Endothelial cell of umbilical vein (primary cell): ENCODE measurements around the gene MDGA2. TPM values are rescaled to one million over a fixed set of nuclear protein-coding genes. Genes with fewer than 3 reads are reported as not detected.

Experiments used
- BruUV-seq: library from RNA; stranded (reverse); fragments of 400-500 nt; replicated peaks from 2 replicates; lab custom pipeline; 2021; lab: Mats Ljungman, UMichigan
- CTCF ChIA-PET: fragments of 300-600, 350-600 bp; sonication (Branson Sonifier 250); formaldehyde crosslinking; loops from one replicate; lab custom pipeline; 2021; ENCODE audit warnings: antibody characterized with exemption, inconsistent platforms; lab: Charles Lee
- POLR2A ChIA-PET: fragments of 300-600, 350-600 bp; sonication (Branson Sonifier 250); formaldehyde crosslinking; loops from one replicate; lab custom pipeline; 2021; ENCODE audit warnings: antibody characterized with exemption, inconsistent platforms; lab: Charles Lee
- DNase-seq: peaks from one replicate; pipeline ENCODE4 v3.0.0-alpha.2; 2011; ENCODE audit warnings: low read depth, low spot score
- FAIRE-seq: peaks from 2 replicates; lab custom pipeline; 2011; peaks lifted over from hg19 to GRCh38; lab: Jason Lieb, UNC
- H2AFZ ChIP-seq: 2 replicates; pipeline ENCODE4 v1.6.0; 2012; ENCODE audit warnings: low read depth, low read length, control low read depth, inconsistent platforms
- H3K27ac ChIP-seq: 2 replicates; pipeline ENCODE4 v1.5.1; 2011; ENCODE audit warnings: low read depth, mild to moderate bottlenecking, control low read depth, low read length, moderate library complexity; ENCODE audit not compliant: insufficient read depth
- H3K27me3 ChIP-seq, 2 experiments: 2 replicates each; pipeline versions ENCODE4 v1.6.0 to v1.6.1; 2011; ENCODE audit warnings: low read length in 2 of 2, mixed read lengths in 1 of 2; ENCODE audit not compliant: control insufficient read depth in 2 of 2, insufficient read depth in 2 of 2
- H3K36me3 ChIP-seq, 2 experiments: 2 replicates in 1 of 2; 3 replicates in 1 of 2; pipeline ENCODE4 v1.5.1; 2011; ENCODE audit warnings: low read length in 2 of 2, mild to moderate bottlenecking in 1 of 2, moderate library complexity in 1 of 2; ENCODE audit not compliant: control insufficient read depth in 2 of 2, insufficient read depth in 2 of 2; ENCODE audit errors: extremely low read depth in 1 of 2
- H3K4me1 ChIP-seq: 3 replicates; pipeline ENCODE4 v1.5.1; 2011; ENCODE audit warnings: mild to moderate bottlenecking, low read length; ENCODE audit not compliant: control insufficient read depth, insufficient read depth; ENCODE audit errors: extremely low read depth
- H3K4me2 ChIP-seq: 2 replicates; pipeline ENCODE4 v1.6.1; 2011; ENCODE audit warnings: low read length, control low read depth, mixed read lengths; ENCODE audit not compliant: insufficient read depth
- H3K4me3 ChIP-seq, 3 experiments: fragments of 200-600 bp in 1 of 3; sonication (generic), shearing (Covaris generic) in 1 of 3; replicated peaks in 1 of 3; 2 replicates each; pipeline ENCODE4 v1.5.1; 2011 to 2016; ENCODE audit warnings: control low read depth in 3 of 3, low read length in 3 of 3, mild to moderate bottlenecking in 2 of 3, inconsistent platforms in 1 of 3, low read depth in 1 of 3, moderate library complexity in 1 of 3; ENCODE audit not compliant: insufficient read depth in 1 of 3
- H3K79me2 ChIP-seq: 2 replicates; pipeline ENCODE4 v1.6.0; 2012; ENCODE audit warnings: low read length, inconsistent platforms; ENCODE audit not compliant: control insufficient read depth, insufficient read depth
- H3K9ac ChIP-seq: replicated peaks from 2 replicates; pipeline ENCODE3; 2011; ENCODE audit warnings: low read length, control low read depth; ENCODE audit not compliant: insufficient read depth; ENCODE audit errors: extremely low read depth
- H3K9me1 ChIP-seq: replicated peaks from 3 replicates; pipeline ENCODE4 v1.6.0; 2011; ENCODE audit warnings: mild to moderate bottlenecking, low read length; ENCODE audit not compliant: control insufficient read depth, insufficient read depth; ENCODE audit errors: extremely low read depth
- H3K9me3 ChIP-seq: replicated peaks from 2 replicates; pipeline ENCODE4 v1.5.1; 2012; ENCODE audit warnings: low read length, inconsistent platforms; ENCODE audit not compliant: control insufficient read depth, insufficient read depth
- H4K20me1 ChIP-seq: replicated peaks from 2 replicates; pipeline ENCODE3; 2011; ENCODE audit warnings: mild to moderate bottlenecking, low read length; ENCODE audit not compliant: control insufficient read depth, insufficient read depth; ENCODE audit errors: extremely low read depth
- CTCF ChIP-seq, 2 donors: IDR thresholded peaks; 1 replicate in 1 of 2; 2 replicates in 1 of 2; pipeline ENCODE4 v1.5.1; 2011; ENCODE audit warnings: low read length in 2 of 2, mild to moderate bottlenecking in 2 of 2, moderate library complexity in 2 of 2, control low read depth in 1 of 2, inconsistent platforms in 1 of 2, low read depth in 1 of 2; ENCODE audit not compliant: insufficient read depth in 1 of 2; ENCODE audit errors: extremely low read depth in 1 of 2
- EZH2 ChIP-seq: IDR thresholded peaks from 2 replicates; pipeline ENCODE4 v1.6.1; 2012; ENCODE audit warnings: borderline replicate concordance, low read depth, mild to moderate bottlenecking, moderate library complexity, low read length, inconsistent platforms; ENCODE audit not compliant: severe bottlenecking
- FOS ChIP-seq: IDR thresholded peaks from 2 replicates; pipeline ENCODE4 v1.6.1; 2011; ENCODE audit warnings: mild to moderate bottlenecking, low read length, moderate library complexity, borderline replicate concordance; ENCODE audit not compliant: insufficient read depth
- GATA2 ChIP-seq: IDR thresholded peaks from 2 replicates; pipeline ENCODE4 v1.7.0; 2011; ENCODE audit warnings: low read depth, mild to moderate bottlenecking, moderate library complexity, mixed read lengths, low read length; ENCODE audit not compliant: insufficient read length, insufficient read depth
- JUN ChIP-seq: IDR thresholded peaks from 2 replicates; pipeline ENCODE4 v1.6.1; 2011; ENCODE audit warnings: borderline replicate concordance, low read depth; ENCODE audit not compliant: insufficient read length, insufficient read depth
- MAX ChIP-seq: IDR thresholded peaks from 2 replicates; pipeline ENCODE4 v1.6.1; 2011; ENCODE audit not compliant: insufficient read depth, insufficient read length
- MYC ChIP-seq: IDR thresholded peaks from one replicate; pipeline ENCODE4 v1.6.1; 2011; ENCODE audit warnings: mild to moderate bottlenecking, low read depth, low read length
- POLR2A ChIP-seq: IDR thresholded peaks from 2 replicates; pipeline ENCODE4 v1.6.1; 2012; ENCODE audit warnings: low read depth, mild to moderate bottlenecking, control low read depth, low read length
- POLR2AphosphoS5 ChIP-seq: IDR thresholded peaks from 2 replicates; pipeline ENCODE4 v1.6.1; 2012; ENCODE audit warnings: low read depth, mild to moderate bottlenecking, control low read depth, low read length, moderate library complexity; ENCODE audit not compliant: insufficient read depth
- dilution Hi-C: fragments of 300-500 bp; cut with MboI; formaldehyde crosslinking; loops from one replicate; pipeline ENCODE4 v1.15.0; 2019; ENCODE audit warnings: low sequenced_read_pairs; ENCODE audit not compliant: extremely low pct_ligation_motif_present
- intact Hi-C: fragments of 100-400 bp; cut with micrococcal nuclease; formaldehyde crosslinking; loops from one replicate; pipeline ENCODE4 v1.10.0; 2022
- polyA plus RNA-seq, 4 experiments: library from polyadenylated mRNA; depleted of rRNA in 3 of 4; stranded (reverse) in 3 of 4; unstranded in 1 of 4; fragments of >200 nt; gene quantifications; 2 replicates each; pipeline versions ENCODE4 v1.2.1 to v1.2.3, GENCODE V29; 2011 to 2012; ENCODE audit warnings: missing spikeins in 1 of 4
- total RNA-seq: library from RNA; stranded (reverse); gene quantifications from 2 replicates; pipeline ENCODE4 v1.2.3, GENCODE V29; 2021

Gene MDGA2
- total and polyA plus RNA-seq, 2 donors (not counting 3 experiments of a cell fraction or from before 2014, with no cell fraction given), result not detected

- DNase-seq (no peak), FAIRE-seq (no peak)
- CTCF ChIA-PET, result no interaction called here
- dilution Hi-C loops, result no loop called here
- Histone ChIP-seq H3K9me3 (no peaks in the 10 kb centered on the region), H3K4me3 (no peak overlapping the region), H2AFZ (no peak overlapping the region), H3K27me3 (no peaks in the 10 kb centered on the region), H4K20me1 (no peaks in the 10 kb centered on the region), H3K9ac (no peak overlapping the region), H3K4me1 (no peaks in the 10 kb centered on the region), H3K9me1 (no peaks in the 10 kb centered on the region), H3K27ac (no peak overlapping the region), H3K79me2 (no peaks in the 10 kb centered on the region), H3K36me3 (no peaks in the 10 kb centered on the region), H3K4me2 (no peak overlapping the region)
- POLR2A ChIA-PET, result no interaction called here
- TF ChIP-seq EZH2 (no peak), JUN (no peak), FOS (no peak), POLR2AphosphoS5 (no peak), MYC (no peak), GATA2 (no peak), POLR2A (no peak), CTCF (IDR thresholded peaks at IDR 0.05; ENCODE audit: extremely low read depth in 1 of 2, insufficient read depth in 1 of 2, low read depth in 1 of 2, low read length in 2 of 2) (no peak), MAX (no peak)
- intact Hi-C loops, result no loop called here
- no TSS peak for BruUV-seq
These were observed 521.1 kb downstream of the MDGA2 start for GRCh38 chr14:47154276-47154797.
